H9 (cell line): ENCODE data around the gene MAP2K7. TPM values are rescaled to one million over a fixed set of nuclear protein-coding genes. Genes with fewer than 3 reads are reported as not detected.

Source experiments
- DNase-seq: peaks from one replicate; pipeline ENCODE4 v3.0.0-alpha.2; 2017
- H2AFZ ChIP-seq: one replicate; pipeline ENCODE4 v1.6.1; 2013; ENCODE audit warnings: mild to moderate bottlenecking, low read length, control low read depth, moderate library complexity
- H2AK5ac ChIP-seq: 2 replicates; pipeline ENCODE4 v1.6.1; 2013; ENCODE audit warnings: low read length, control low read depth, mixed read lengths; ENCODE audit not compliant: insufficient read length
- H2BK120ac ChIP-seq: one replicate; pipeline ENCODE4 v1.6.1; 2013; ENCODE audit warnings: low read depth, mild to moderate bottlenecking, low read length, control low read depth, inconsistent platforms; ENCODE audit not compliant: poor library complexity, severe bottlenecking
- H2BK12ac ChIP-seq: 2 replicates; pipeline ENCODE4 v1.6.1; 2013; ENCODE audit warnings: low read length, control low read depth, mixed read lengths, low read depth; ENCODE audit not compliant: insufficient read length
- H2BK15ac ChIP-seq: 2 replicates; pipeline ENCODE4 v1.6.1; 2013; ENCODE audit warnings: low read depth, low read length, control low read depth
- H2BK20ac ChIP-seq: one replicate; pipeline ENCODE4 v1.6.1; 2013; ENCODE audit warnings: low read depth, mild to moderate bottlenecking, low read length, control low read depth, inconsistent platforms; ENCODE audit not compliant: poor library complexity, severe bottlenecking
- H2BK5ac ChIP-seq: 2 replicates; pipeline ENCODE4 v1.6.1; 2013; ENCODE audit warnings: low read length, control low read depth, mixed read lengths; ENCODE audit not compliant: insufficient read length
- H3K14ac ChIP-seq: 2 replicates; pipeline ENCODE4 v1.6.1; 2013; ENCODE audit warnings: low read length, control low read depth; ENCODE audit not compliant: insufficient read depth
- H3K18ac ChIP-seq: 2 replicates; pipeline ENCODE4 v1.6.1; 2013; ENCODE audit warnings: low read depth, mild to moderate bottlenecking, mixed read lengths, low read length, control low read depth; ENCODE audit not compliant: insufficient read length
- H3K23ac ChIP-seq: 2 replicates; pipeline ENCODE4 v1.6.1; 2013; ENCODE audit warnings: low read length, control low read depth, mixed read lengths, low read depth; ENCODE audit not compliant: insufficient read length
- H3K23me2 ChIP-seq: 2 replicates; pipeline ENCODE4 v1.6.1; 2013; ENCODE audit warnings: low read depth, mild to moderate bottlenecking, mixed read lengths, low read length, control low read depth; ENCODE audit not compliant: insufficient read length, poor library complexity, severe bottlenecking
- H3K27ac ChIP-seq: 2 replicates; pipeline ENCODE4 v1.5.1; 2013; ENCODE audit warnings: low read length, control low read depth, mixed read lengths, low read depth; ENCODE audit not compliant: insufficient read length
- H3K27me3 ChIP-seq: 2 replicates; pipeline ENCODE4 v1.6.1; 2013; ENCODE audit warnings: low read length, control low read depth, inconsistent platforms; ENCODE audit not compliant: insufficient read depth
- H3K4ac ChIP-seq: 2 replicates; pipeline ENCODE4 v1.6.1; 2013; ENCODE audit warnings: low read depth, mild to moderate bottlenecking, control low read depth, inconsistent platforms, low read length, moderate library complexity
- H3K4me1 ChIP-seq: 2 replicates; pipeline ENCODE4 v1.6.1; 2013; ENCODE audit warnings: low read length, control low read depth, inconsistent platforms; ENCODE audit not compliant: insufficient read depth
- H3K4me2 ChIP-seq: 2 replicates; pipeline ENCODE4 v1.6.1; 2013; ENCODE audit warnings: low read length, control low read depth, mixed read lengths; ENCODE audit not compliant: insufficient read length, insufficient read depth
- H3K56ac ChIP-seq: 2 replicates; pipeline ENCODE4 v1.6.1; 2013; ENCODE audit warnings: low read depth, mild to moderate bottlenecking, mixed read lengths, low read length, control low read depth; ENCODE audit not compliant: insufficient read length
- H3K79me1 ChIP-seq: 2 replicates; pipeline ENCODE4 v1.6.1; 2013; ENCODE audit warnings: low read depth, mild to moderate bottlenecking, moderate library complexity, low read length, control low read depth, inconsistent platforms; ENCODE audit not compliant: insufficient read depth, poor library complexity, severe bottlenecking
- H3K79me2 ChIP-seq: 2 replicates; pipeline ENCODE4 v1.6.1; 2013; ENCODE audit warnings: low read length, control low read depth, inconsistent platforms; ENCODE audit not compliant: insufficient read depth
- H3K9ac ChIP-seq: 2 replicates; pipeline ENCODE4 v1.6.1; 2013; ENCODE audit warnings: low read length, control low read depth, mixed read lengths; ENCODE audit not compliant: insufficient read length; ENCODE audit errors: extremely low read depth
- H3K9me3 ChIP-seq: one replicate; pipeline ENCODE4 v1.6.1; 2013; ENCODE audit warnings: low read depth, low read length, inconsistent platforms; ENCODE audit not compliant: control insufficient read depth
- H3T11ph ChIP-seq: one replicate; pipeline ENCODE4 v1.6.1; 2013; ENCODE audit warnings: mild to moderate bottlenecking, low read length, control low read depth, inconsistent platforms
- H4K20me1 ChIP-seq: one replicate; pipeline ENCODE4 v1.6.1; 2013; ENCODE audit not compliant: control insufficient read depth, insufficient read length, insufficient read depth
- H4K5ac ChIP-seq: 2 replicates; pipeline ENCODE4 v1.6.1; 2013; ENCODE audit warnings: low read depth, mild to moderate bottlenecking, mixed read lengths, low read length, control low read depth; ENCODE audit not compliant: insufficient read length
- H4K8ac ChIP-seq: replicated peaks from 2 replicates; pipeline ENCODE4 v1.6.1; 2013; ENCODE audit warnings: low read length, control low read depth, mixed read lengths, low read depth; ENCODE audit not compliant: insufficient read length
- H4K91ac ChIP-seq: 2 replicates; pipeline ENCODE4 v1.6.1; 2013; ENCODE audit warnings: low read depth, mild to moderate bottlenecking, moderate library complexity, mixed read lengths, low read length, control low read depth; ENCODE audit not compliant: insufficient read length
- H3K27ac Mint-ChIP-seq, 3 experiments: 2 replicates in 2 of 3; 3 replicates in 1 of 3; pipeline ENCODE4 v1.8.0; 2020 to 2021; ENCODE audit warnings: mixed read lengths in 3 of 3, mild to moderate bottlenecking in 1 of 3, moderate library complexity in 1 of 3
- H3K27me3 Mint-ChIP-seq: 2 replicates; pipeline ENCODE4 v1.8.0; 2021; ENCODE audit warnings: low read depth, mild to moderate bottlenecking, moderate library complexity, mixed read lengths
- H3K36me3 Mint-ChIP-seq, 3 experiments: 2 replicates in 2 of 3; 3 replicates in 1 of 3; pipeline ENCODE4 v1.8.0; 2020 to 2021; ENCODE audit warnings: low read depth in 3 of 3, mixed read lengths in 3 of 3; ENCODE audit not compliant: insufficient read depth in 1 of 3
- H3K4me1 Mint-ChIP-seq, 2 experiments: 2 replicates each; pipeline ENCODE4 v1.8.0; 2020; ENCODE audit warnings: mixed read lengths in 2 of 2
- H3K4me3 Mint-ChIP-seq, 2 experiments: 2 replicates in 1 of 2; 3 replicates in 1 of 2; pipeline ENCODE4 v1.8.0; 2020 to 2021; ENCODE audit warnings: mild to moderate bottlenecking in 2 of 2, mixed read lengths in 2 of 2, moderate library complexity in 1 of 2
- H3K9me3 Mint-ChIP-seq, 2 experiments: 2 replicates in 1 of 2; 3 replicates in 1 of 2; pipeline ENCODE4 v1.8.0; 2020; ENCODE audit warnings: mild to moderate bottlenecking in 2 of 2, mixed read lengths in 2 of 2, moderate library complexity in 1 of 2
- WGBS: extraction: QIAGEN DNeasy Blood & Tissue Kit; methylation state at CpG from one replicate; pipeline ENCODE4 v1.1.7; 2013; ENCODE audit warnings: missing lambda C conversion rate, low lambda C conversion rate, mixed read lengths; ENCODE audit not compliant: insufficient read length; ENCODE audit errors: extremely low coverage; 5-methylcytosine and 5-hydroxymethylcytosine counted together
- total RNA-seq: library from RNA; stranded (reverse); gene quantifications from 2 replicates; pipeline ENCODE4 v1.2.1, GENCODE V29; 2021
- TF ChIP-seq, protein P1 (sequence below): fragments of 200-600 bp; sonication (generic); conservative IDR thresholded peaks from 3 replicates; pipeline ENCODE4 v1.8.0; 2021; ENCODE audit warnings: antibody characterized with exemption, mild to moderate bottlenecking

Gene MAP2K7
- total RNA-seq, 1 experiment from 2014 or later, result 48.1 TPM

DNA sequence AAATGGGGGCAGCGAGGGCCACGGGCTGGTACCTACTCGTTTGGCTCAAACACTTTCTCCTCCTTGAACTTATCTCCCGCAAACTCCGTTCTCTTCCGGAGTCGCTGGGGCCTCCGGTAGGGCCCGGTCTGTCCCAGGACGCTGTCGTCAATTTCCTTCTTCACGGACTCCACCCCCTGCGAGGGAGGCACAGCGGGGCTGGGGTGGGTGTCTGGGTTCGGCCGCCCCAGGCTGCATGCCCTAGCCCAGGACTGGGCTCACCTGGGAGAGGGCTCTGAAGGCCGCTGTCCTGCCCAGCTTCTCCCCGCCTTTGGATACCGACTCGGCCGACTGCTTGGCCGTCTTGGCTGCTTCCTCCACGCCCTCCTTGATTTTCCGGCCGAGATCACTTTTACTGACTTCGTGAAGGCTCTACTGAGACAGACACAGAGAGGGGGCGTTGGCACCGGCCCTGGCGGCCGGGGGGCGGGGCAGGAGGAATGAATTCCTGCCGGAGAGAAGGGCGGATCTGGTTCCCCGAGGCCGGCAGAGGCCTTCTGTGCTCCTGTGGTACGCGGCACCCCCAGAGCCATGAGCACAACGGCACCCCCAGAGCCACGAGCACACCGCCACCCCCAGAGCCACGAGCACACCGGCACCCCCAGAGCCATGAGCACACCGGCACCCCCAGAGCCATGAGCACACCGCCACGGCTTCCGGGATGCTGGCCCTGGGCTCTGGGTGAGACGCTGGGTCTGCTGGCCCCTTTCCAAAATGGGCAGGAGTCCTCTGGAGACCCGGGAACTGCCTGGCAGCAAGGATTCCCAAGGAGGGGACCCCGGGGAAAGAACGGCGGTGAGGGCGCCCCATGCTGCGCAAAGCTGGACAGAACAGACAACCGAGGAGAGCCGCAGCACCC lies 30.4 kb downstream of the MAP2K7 start:
- no peak overlapping the region for H4K91ac ChIP-seq
- no peak overlapping the region for H3K4me3 Mint-ChIP-seq
- no peaks in the 10 kb centered on the region for H4K20me1 ChIP-seq
- H3K36me3 Mint-ChIP-seq, result peaks cover 31 to 77% (median 67%) of the 10 kb centered on the region in 3 experiments; a peak in 6 of 7 replicates
- peaks cover 0 to under 1% of the 10 kb centered on the region in 2 experiments; a peak in 1 of 4 replicates for H3K4me1 Mint-ChIP-seq
- DNase-seq, result no peak
- H2BK12ac ChIP-seq, result no peak overlapping the region
- H3T11ph ChIP-seq, result no peak overlapping the region
- no peak overlapping the region for H2BK20ac ChIP-seq
- H3K9me3 ChIP-seq, result no peaks in the 10 kb centered on the region
- H3K9me3 Mint-ChIP-seq, result no peaks in the 10 kb centered on the region
- H3K27ac Mint-ChIP-seq, result no peak overlapping the region; a peak in 1 of 7 replicates
- H3K9ac ChIP-seq, result no peak overlapping the region
- H2BK15ac ChIP-seq, result no peak overlapping the region
- H4K8ac ChIP-seq, result no peak overlapping the region
- H3K4me1 ChIP-seq, result no peaks in the 10 kb centered on the region
- no CpG with 5 or more reads among the region's 55 CpGs for WGBS
- H2AFZ ChIP-seq, result no peak overlapping the region
- H3K79me1 ChIP-seq, result no peaks in the 10 kb centered on the region
- no peak overlapping the region for H3K4ac ChIP-seq
- TF ChIP-seq, protein P1, sequence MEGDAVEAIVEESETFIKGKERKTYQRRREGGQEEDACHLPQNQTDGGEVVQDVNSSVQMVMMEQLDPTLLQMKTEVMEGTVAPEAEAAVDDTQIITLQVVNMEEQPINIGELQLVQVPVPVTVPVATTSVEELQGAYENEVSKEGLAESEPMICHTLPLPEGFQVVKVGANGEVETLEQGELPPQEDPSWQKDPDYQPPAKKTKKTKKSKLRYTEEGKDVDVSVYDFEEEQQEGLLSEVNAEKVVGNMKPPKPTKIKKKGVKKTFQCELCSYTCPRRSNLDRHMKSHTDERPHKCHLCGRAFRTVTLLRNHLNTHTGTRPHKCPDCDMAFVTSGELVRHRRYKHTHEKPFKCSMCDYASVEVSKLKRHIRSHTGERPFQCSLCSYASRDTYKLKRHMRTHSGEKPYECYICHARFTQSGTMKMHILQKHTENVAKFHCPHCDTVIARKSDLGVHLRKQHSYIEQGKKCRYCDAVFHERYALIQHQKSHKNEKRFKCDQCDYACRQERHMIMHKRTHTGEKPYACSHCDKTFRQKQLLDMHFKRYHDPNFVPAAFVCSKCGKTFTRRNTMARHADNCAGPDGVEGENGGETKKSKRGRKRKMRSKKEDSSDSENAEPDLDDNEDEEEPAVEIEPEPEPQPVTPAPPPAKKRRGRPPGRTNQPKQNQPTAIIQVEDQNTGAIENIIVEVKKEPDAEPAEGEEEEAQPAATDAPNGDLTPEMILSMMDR, result no peak
- no peak overlapping the region for H3K18ac ChIP-seq
- H3K27me3 ChIP-seq, result no peaks in the 10 kb centered on the region
- H3K27me3 Mint-ChIP-seq, result no peaks in the 10 kb centered on the region
- no peak overlapping the region for H3K14ac ChIP-seq
- no peaks in the 10 kb centered on the region for H3K23me2 ChIP-seq
- no peak overlapping the region for H3K27ac ChIP-seq
- no peak overlapping the region for H2BK120ac ChIP-seq
- no peaks in the 10 kb centered on the region for H3K79me2 ChIP-seq
- no peak overlapping the region for H3K56ac ChIP-seq
- no peak overlapping the region for H3K23ac ChIP-seq
- H3K4me2 ChIP-seq, result no peak overlapping the region
- no peak overlapping the region for H2AK5ac ChIP-seq
- H4K5ac ChIP-seq, result no peak overlapping the region
- H2BK5ac ChIP-seq, result no peak overlapping the region
